GM12892 (cell line): ENCODE data around the gene CLEC11A. TPM values are rescaled to one million over a fixed set of nuclear protein-coding genes. Genes with fewer than 3 reads are reported as not detected.

Experiments used
- DNase-seq: peaks from one replicate; pipeline ENCODE4 v3.0.0; 2011; ENCODE audit not compliant: insufficient read length
- FAIRE-seq: peaks from 2 replicates; lab custom pipeline; 2011; peaks lifted over from hg19 to GRCh38; lab: Jason Lieb, UNC
- POLR2A ChIP-seq: IDR thresholded peaks from 2 replicates; pipeline ENCODE4 v1.6.1; 2011; ENCODE audit warnings: low read depth, low read length, control low read depth
- POLR2AphosphoS5 ChIP-seq: IDR thresholded peaks from 2 replicates; pipeline ENCODE4 v1.6.1; 2011; ENCODE audit warnings: low read depth, low read length, control low read depth
- TAF1 ChIP-seq: IDR thresholded peaks from 2 replicates; pipeline ENCODE4 v1.6.1; 2011; ENCODE audit warnings: low read depth, mild to moderate bottlenecking, control low read depth, low read length, borderline replicate concordance
- polyA plus RNA-seq: library from polyadenylated mRNA; unstranded; fragments of >200 nt; gene quantifications from one replicate; pipeline ENCODE4 v1.2.1, GENCODE V29; 2012; ENCODE audit warnings: missing spikeins, inconsistent platforms; ENCODE audit not compliant: missing spikeins

Gene CLEC11A, protein sequence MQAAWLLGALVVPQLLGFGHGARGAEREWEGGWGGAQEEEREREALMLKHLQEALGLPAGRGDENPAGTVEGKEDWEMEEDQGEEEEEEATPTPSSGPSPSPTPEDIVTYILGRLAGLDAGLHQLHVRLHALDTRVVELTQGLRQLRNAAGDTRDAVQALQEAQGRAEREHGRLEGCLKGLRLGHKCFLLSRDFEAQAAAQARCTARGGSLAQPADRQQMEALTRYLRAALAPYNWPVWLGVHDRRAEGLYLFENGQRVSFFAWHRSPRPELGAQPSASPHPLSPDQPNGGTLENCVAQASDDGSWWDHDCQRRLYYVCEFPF
- not detected for polyA plus RNA-seq

DNA sequence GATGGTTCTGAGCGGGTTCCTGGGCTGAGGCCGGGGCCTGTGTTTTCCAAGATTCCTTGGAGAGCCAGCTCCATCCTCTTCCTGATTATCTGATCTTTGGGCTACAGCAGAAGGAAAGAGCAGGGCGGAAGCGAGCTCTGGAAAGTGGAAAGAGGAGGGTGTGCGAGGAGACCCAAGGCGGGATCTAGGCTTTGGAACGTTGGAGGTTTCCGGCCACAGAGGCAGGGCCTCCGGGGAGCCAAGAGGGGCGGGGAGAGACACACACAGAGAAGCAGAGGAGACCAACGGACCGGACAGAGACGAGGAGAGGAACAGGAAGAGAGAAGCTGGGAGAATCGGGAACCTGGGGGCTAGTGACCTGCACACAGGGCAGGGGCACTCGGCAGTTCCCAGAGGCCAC is at the start of gene CLEC11A:
CLEC11A (plus strand) TSS at position 296 of the 400 bp plus-strand sequence. CDS start 162 bp downstream, outside the sequence.
- no peak for FAIRE-seq
- TF ChIP-seq POLR2A (no peak), TAF1 (no peak), POLR2AphosphoS5 (no peak)

DNA sequence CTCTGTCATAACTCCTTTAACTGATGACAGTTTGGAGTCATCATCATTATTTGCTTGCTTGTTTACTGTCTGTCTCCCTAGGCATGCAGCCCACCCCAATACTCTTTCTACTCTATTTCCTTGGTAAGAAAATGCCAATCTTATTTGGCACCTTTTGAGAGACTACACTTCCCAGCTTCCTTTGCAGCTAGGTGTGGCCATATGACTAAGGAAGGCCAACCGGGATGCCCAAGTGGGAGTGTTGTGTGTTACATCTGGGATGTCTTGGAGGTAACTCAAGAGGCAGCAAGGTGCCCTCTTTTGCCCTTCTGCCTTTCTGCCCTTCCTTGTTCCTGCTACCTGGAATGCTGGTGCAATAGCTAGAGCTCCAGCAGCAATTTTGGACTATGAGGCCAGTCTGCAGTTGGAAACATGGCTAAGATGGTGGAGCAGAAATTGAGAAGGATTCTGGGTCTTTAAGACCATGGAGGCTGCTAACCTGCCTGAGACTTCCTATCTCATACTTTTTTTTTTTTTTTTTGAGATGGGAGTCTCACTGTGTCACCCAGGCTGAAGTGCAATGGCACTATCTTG is 46.5 kb upstream of the CLEC11A start:
- DNase-seq (no peak), FAIRE-seq (no peak)
- TF ChIP-seq POLR2A: no peak
- TF ChIP-seq TAF1: no peak
- TF ChIP-seq POLR2AphosphoS5: no peak

More for the DNA sequence above, at the start of gene CLEC11A:
- DNase-seq: no peak

DNA sequence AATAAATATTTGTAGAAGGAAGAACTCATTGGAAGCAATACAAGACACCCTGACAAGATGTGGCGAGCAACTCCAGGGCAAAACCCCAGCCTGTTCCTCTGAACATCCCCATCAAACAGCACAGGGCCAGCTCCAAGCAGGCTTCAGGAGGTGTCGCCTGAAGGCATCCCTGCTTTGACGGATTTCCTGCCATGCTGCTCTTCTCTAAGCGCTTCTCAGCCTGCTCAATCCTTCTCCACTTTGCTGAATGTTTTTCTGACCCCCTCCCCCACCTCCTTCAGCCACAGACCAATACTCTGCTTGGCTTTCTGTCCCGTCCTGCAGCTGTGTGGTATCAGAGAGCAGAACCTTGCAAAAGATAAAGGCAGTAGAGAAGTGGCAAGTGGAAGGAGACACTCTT is 45.5 kb upstream of the CLEC11A start:
- FAIRE-seq (no peak), DNase-seq (no peak)

DNA sequence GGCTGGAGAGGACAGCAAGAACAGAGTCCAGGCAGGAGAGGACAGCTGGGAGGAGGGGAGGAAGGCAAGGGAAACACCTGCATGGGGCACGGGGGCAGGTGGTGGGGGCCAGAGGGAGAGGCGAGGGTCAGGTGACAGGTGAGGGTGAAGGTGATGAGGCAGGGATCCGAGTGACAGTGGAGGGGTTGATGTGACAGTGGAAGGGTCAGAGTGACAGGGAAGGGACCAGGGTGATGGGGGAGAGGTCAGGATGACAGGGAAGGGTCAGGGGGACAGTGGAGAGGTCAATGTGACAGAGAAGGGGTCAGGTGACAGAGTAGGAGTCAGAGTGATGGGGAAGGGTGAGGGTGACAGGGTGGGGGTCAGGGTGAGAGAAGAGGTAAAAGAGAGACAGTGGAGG is 44.8 kb upstream of the CLEC11A start:
- no peak for FAIRE-seq
- DNase-seq: no peak
- TF ChIP-seq TAF1 (no peak), POLR2AphosphoS5 (no peak), POLR2A (no peak)

More for the DNA sequence above, 45.5 kb upstream of the CLEC11A start:
- TF ChIP-seq POLR2AphosphoS5 (no peak), POLR2A (no peak), TAF1 (no peak)

DNA sequence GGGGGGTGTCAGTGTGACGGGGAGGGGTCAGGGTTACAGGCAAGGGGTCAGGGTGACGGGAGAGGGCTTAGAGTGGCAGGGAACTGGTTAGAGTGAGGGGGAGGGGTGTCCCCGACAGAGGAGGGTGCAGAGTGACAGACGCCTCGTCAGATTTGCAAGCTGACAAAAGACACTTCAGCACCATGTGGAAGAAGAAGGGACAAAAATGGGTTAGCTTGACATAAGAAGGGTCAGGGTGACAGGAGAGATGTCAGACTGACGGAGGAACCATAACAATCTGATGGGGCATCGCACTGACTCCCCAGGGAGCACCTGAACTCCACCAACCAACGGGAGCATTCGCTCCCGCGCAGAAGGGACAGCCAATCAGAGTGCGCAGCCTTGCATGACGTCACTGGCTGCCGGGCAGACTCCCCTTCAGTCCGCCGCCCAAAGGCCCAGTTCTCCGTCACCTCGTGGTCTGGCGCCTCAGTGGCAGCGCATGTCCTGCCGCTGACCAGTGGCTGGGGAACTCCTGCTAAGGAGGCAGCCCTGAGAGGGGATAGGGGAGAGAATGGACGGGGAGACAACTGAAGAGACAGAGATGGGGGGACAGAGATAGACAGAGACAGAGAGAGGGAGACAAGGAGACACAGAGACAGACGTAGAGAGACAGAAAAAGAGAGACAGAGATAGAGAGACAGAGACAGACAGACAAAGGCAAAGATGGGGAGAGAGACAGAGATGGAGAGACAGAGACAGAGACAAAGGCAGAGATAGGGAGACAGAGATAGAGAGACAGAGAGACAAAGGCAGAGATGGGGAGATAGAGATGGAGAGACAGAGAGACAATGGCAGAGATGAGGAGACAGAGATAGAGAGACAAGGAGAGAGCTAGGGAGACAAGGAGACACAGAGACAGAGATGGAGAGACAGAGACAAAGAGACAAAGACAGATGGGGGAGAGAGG is 43.7 kb upstream of the CLEC11A start:
- DNase-seq (peak; percentile 94), FAIRE-seq (peak; percentile 90)
- no peak for TF ChIP-seq POLR2AphosphoS5
- TF ChIP-seq TAF1: no peak
- TF ChIP-seq POLR2A: no peak

DNA sequence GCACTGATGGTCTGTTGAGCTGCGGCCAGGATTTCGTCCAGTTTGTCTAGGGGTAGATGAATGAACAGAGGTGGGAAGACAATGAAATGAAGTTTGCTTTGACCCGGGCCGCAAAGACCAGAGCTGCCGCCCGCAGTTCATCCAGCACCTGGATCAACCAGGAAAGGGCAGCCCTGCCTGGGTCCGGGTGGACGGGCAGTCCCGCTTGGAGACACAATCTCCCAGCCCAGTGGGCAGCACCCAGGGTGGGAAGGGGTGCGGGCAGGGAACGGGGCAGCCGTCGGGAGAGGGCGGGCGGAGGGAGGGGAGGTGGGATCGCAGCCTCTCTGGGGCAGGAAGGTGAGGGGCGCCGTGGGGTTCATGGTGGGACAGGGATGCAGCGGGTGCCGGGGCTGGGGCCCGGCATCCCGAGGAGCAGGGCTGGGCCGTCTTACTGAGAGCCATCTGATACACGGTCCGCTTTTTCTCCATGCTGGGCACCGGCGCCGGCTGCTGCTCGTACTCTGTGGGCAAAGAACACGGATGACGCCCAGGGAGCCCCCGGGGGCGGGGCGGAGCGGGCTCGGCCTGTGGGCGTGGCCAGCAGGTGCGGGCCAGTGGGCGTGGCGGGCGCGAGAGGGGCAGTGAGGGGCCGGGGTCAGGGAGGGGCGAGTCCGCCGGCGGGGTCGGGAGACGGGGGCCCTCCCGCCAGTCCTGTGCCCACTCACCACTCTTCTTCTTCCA is 36.7 kb upstream of the CLEC11A start:
- DNase-seq (no peak), FAIRE-seq (no peak)
- no peak for TF ChIP-seq POLR2AphosphoS5
- no peak for TF ChIP-seq POLR2A
- TF ChIP-seq TAF1: no peak

DNA sequence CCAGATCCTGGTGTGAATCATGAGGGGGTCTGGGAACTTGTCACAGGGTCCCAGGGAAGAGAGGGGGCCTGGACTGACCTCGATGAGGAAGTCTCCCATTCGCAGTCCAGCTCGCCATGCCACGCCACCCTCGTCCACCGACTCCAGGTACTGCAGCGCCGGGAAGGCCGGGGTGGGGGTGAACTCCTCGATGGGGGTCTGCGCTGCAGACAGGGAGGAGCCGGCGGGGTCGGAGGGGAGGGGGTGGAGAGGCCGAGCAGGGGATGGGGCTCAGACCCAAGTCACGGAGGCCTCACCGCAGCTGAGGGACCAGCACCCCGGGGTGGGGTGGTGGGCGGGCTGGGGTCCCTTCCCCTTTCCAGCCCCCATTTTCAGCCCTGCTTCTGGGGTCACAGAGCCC is 34.4 kb upstream of the CLEC11A start:
- no peak for DNase-seq
- TF ChIP-seq POLR2A (no peak), TAF1 (no peak)
- no peak for FAIRE-seq

DNA sequence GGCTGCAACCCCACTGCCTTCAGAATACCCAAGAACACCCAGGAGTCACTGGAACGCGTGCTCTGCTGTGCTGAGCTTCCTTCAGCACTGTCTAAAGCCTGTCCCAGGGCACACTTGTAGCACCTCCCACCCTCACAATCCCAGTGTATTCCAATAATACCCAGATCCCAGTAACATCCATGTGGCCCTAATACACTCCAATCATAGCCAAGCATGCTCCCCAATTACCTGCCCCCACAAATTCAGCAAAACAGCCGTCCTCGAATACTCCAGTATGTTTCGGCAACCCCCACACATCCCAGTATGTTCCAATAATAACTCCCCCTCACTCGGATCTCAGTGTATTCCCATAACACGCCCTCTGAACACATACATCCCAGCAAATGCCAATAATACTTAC is 32.7 kb upstream of the CLEC11A start:
- FAIRE-seq (no peak), DNase-seq (no peak)
- TF ChIP-seq POLR2AphosphoS5: no peak
- TF ChIP-seq TAF1: no peak
- no peak for TF ChIP-seq POLR2A

DNA sequence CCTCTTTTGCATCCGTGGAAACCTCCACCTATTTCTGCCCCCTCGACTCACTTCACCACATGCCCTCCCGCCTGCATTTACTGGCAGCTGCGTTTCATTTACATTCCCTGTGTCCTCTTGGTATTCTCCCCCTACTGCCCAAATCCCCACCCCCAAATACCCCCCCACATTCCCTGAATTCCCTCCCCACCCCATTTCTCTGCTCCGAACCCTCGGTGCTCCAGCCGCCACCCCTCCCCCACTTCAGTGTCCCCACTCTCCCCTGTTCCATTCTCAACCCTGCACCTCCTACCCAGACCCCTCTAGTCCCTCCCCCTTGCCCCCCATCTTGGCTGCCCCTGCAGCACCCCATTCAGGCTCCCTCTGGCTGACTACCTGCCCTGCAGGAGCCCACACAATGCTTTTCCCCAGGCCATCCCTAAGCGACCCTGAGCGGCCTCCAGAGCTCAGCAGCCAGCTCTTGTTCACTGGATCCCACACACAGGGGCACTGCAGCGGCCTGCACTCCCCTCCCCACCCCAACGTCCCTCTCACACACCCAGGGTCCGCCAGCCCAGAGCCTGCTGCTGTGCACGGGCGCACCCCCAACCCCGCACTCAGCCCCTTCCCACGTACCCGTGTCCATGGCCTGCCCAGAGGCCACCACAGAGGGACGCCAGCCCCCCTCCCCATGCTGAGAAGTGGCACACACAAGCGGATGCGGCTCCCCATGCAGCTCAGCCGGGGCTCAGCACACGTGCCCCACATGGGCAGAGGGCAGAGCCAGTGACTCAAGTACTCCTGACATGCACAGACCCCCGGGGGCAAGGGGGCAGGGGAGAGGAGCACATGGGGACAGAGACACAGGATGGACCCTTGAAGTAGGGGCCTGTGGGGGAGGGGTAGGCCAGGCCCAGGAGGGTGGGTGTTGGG is 29.8 kb upstream of the CLEC11A start:
- FAIRE-seq: no peak
- TF ChIP-seq POLR2A: no peak
- no peak for TF ChIP-seq TAF1
- no peak for TF ChIP-seq POLR2AphosphoS5
- no peak for DNase-seq

DNA sequence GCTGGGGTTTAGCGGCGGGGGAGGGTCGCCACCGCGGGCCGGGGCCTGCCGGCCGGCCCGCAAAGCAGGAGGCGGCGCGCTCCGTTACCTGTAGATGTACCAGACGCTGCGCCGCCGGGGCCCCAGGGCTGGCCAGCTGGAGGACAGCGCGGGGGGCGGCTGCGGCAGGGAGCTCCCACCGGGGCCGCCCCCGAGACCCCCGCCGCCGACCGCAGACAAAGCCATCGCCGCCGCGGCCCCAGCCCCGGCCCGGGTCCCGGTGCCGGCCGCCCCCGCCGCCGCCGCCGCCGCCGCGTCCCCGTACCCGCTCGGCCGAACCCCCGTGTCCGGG is 28.4 kb upstream of the CLEC11A start:
- TF ChIP-seq POLR2AphosphoS5: no peak
- no peak for TF ChIP-seq POLR2A
- no peak for TF ChIP-seq TAF1
- FAIRE-seq: no peak
- no peak for DNase-seq
